Measurements from ENCODE around the gene FOXF1. TPM values are rescaled to one million over a fixed set of nuclear protein-coding genes. Genes with fewer than 3 reads are reported as not detected.

Gene FOXF1
- total and polyA plus RNA-seq, 9 of the 15 experiments (the other 6 are each of a cell fraction or from before 2014, with no cell fraction given) = 0.04 TPM; not detected in 8

DNA sequence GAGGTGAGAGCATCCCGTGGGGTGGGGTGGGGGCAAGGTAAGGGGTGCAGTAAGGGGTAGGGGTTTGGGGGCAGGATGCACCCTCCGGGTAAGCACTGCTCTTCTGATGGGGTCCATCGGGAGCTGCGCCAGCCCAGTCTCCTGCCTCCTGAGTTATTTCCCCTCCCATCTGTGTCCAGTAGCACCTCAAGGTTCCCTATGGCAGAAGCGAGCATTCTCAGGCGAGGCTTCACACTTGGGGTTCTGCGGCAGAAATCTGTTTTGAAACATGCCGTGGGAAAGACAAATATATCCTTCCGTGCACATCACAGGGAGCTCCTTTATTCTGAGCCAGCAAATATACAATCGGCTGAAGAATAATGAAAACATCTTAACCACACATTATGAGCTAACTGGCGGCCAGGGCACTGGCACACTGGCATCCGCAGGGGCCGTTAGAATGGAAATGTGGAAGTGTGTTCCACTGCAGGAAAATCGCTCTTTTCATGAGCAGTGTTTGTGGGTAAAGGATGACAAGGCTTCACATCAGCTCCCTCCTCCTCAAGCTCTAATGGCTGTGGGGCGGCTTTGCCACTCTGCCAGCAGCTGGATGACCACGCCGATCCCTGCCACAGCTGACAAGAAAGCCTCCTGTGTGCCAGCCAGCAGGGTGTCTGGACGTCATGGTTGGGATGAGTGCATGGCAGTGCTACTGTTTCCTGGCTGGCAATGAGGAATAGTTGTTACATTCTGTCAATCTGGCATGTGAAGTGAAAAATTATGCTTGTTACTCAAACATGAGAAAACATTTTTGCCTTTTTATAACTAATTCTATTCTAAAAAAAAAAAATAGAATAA is 24.7 kb downstream of the FOXF1 start (continued):
- TF ChIP-seq, protein P1, sequence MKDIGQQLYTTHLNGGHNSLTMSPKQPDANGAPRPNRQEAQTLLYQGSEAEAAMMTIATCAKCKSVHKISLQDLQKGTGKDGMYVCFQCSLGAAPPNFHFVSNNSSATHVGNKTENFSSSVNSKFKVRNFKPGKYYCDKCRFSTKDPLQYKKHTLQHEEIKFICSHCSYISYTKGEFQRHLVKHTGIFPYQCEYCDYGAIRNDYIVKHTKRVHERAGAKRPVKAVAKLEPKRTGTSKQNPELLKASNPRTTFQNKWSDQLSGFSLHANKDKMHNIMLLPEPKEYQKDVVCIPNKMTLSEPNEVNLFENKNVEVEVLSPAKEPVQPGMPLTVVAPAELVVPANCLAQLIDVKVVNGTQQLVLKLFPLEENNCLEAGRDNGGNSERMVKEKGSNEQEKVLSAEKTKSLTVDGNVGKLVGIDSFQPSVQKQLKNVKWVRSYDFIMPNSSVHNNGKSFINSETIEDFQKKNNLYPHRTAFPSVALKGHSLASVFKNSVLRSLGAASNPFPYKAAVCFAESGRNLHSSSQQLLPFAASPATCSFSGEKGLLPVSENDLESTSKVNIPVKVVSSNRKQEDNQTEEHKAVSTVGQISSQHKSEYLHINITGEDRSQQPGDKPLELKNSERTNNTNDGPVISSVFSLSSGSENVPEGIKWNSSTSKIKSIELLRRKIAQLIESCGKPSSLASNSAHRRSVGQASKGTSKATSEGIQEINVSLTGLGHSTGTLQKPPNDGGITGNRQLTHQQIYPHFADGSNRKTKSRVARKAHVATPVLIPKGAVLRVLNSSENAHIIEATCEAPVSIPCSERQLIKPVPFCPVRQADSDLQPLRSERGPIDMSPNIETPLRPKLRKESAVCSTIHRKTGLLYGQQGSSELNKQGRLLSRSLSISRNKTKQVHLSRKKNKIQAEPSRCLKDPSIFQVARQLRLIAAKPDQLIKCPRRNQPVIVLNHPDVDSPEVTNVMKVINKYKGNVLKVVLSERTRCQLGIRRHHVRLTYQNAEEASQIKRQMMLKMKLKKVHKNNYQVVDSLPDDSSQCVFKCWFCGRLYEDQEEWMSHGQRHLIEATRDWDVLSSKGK (CRISPR knock-in tag; IDR thresholded peaks at IDR 0.05) = no peak
- TF ChIP-seq ZSCAN29 (IDR thresholded peaks at IDR 0.05) = no peak
- TF ChIP-seq EZH2 (IDR thresholded peaks at IDR 0.05; ENCODE audit: borderline replicate concordance, low read depth, low read length) = no peak
- no peak for TF ChIP-seq ZC3H4 (CRISPR knock-in tag; IDR thresholded peaks at IDR 0.05; ENCODE audit: borderline replicate concordance)
- TF ChIP-seq, protein P2, sequence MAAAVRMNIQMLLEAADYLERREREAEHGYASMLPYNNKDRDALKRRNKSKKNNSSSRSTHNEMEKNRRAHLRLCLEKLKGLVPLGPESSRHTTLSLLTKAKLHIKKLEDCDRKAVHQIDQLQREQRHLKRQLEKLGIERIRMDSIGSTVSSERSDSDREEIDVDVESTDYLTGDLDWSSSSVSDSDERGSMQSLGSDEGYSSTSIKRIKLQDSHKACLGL (CRISPR knock-in tag; IDR thresholded peaks at IDR 0.05; ENCODE audit: borderline replicate concordance, poor library complexity, severe bottlenecking) = no peak
- TF ChIP-seq, protein P3, sequence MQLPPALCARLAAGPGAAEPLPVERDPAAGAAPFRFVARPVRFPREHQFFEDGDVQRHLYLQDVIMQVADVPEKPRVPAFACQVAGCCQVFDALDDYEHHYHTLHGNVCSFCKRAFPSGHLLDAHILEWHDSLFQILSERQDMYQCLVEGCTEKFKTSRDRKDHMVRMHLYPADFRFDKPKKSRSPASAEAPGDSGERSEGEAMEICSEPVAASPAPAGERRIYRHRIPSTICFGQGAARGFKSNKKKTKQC (CRISPR knock-in tag; IDR thresholded peaks at IDR 0.05) = no peak
- no peak for TF ChIP-seq MYNN (IDR thresholded peaks at IDR 0.05)
- TF ChIP-seq MYNN (CRISPR knock-in tag; IDR thresholded peaks at IDR 0.05) = no peak
- TF ChIP-seq, protein P4, sequence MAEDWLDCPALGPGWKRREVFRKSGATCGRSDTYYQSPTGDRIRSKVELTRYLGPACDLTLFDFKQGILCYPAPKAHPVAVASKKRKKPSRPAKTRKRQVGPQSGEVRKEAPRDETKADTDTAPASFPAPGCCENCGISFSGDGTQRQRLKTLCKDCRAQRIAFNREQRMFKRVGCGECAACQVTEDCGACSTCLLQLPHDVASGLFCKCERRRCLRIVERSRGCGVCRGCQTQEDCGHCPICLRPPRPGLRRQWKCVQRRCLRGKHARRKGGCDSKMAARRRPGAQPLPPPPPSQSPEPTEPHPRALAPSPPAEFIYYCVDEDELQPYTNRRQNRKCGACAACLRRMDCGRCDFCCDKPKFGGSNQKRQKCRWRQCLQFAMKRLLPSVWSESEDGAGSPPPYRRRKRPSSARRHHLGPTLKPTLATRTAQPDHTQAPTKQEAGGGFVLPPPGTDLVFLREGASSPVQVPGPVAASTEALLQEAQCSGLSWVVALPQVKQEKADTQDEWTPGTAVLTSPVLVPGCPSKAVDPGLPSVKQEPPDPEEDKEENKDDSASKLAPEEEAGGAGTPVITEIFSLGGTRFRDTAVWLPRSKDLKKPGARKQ (CRISPR knock-in tag; IDR thresholded peaks at IDR 0.05) = no peak

Data from K562 (cell line).